OCI-LY3 (cell line): Measurements from ENCODE around the gene RSAD2.

Experiments used
- H2AFZ ChIP-seq: fragments of 200-600, 300-600 bp; shearing (Covaris generic); 2 replicates; pipeline ENCODE4 v1.6.0; 2014; ENCODE audit warnings: antibody characterized with exemption, low read depth, low read length
- H3K27ac ChIP-seq: fragments of 200-600, 300-600 bp; sonication (generic); 2 replicates; pipeline ENCODE4 v1.5.1; 2014; ENCODE audit warnings: mild to moderate bottlenecking, low read length, moderate library complexity, mixed read lengths
- H3K27me3 ChIP-seq: fragments of 200-600, 300-600 bp; sonication (generic); 2 replicates; pipeline ENCODE4 v1.6.1; 2014; ENCODE audit warnings: low read depth, low read length, mixed read lengths
- H3K36me3 ChIP-seq: fragments of 200-600, 300-600 bp; sonication (generic); replicated peaks from 2 replicates; pipeline ENCODE3; 2014; ENCODE audit warnings: low read depth, low read length, mixed read lengths
- H3K4me1 ChIP-seq: fragments of 300-600, 200-600 bp; sonication (generic); 2 replicates; pipeline ENCODE4 v1.6.1; 2014; ENCODE audit warnings: low read length, mixed read lengths
- H3K4me2 ChIP-seq: fragments of 200-600, 300-600 bp; sonication (generic); 2 replicates; pipeline ENCODE4 v1.6.1; 2014; ENCODE audit warnings: low read length, mixed read lengths
- H3K4me3 ChIP-seq: fragments of 300-600, 200-600 bp; sonication (generic); 2 replicates; pipeline ENCODE4 v1.5.1; 2014; ENCODE audit warnings: antibody characterized with exemption, mild to moderate bottlenecking, low read length, moderate library complexity
- H3K79me2 ChIP-seq: fragments of 300-600, 200-600 bp; shearing (Covaris generic); 2 replicates; pipeline ENCODE4 v1.6.1; 2014; ENCODE audit warnings: mild to moderate bottlenecking, low read length, mixed read lengths
- H3K9ac ChIP-seq: fragments of 300-600, 200-600 bp; shearing (Covaris generic); 2 replicates; pipeline ENCODE4 v1.6.0; 2014; ENCODE audit warnings: mild to moderate bottlenecking, low read length, moderate library complexity
- H3K9me3 ChIP-seq: fragments of 200-600, 300-600 bp; shearing (Covaris generic); 2 replicates; pipeline ENCODE4 v1.6.1; 2014; ENCODE audit warnings: low read length, mixed read lengths; ENCODE audit not compliant: insufficient read depth
- H4K20me1 ChIP-seq: fragments of 200-600, 300-600 bp; sonication (generic); 2 replicates; pipeline ENCODE4 v1.6.1; 2016; ENCODE audit warnings: low read length, mixed read lengths; ENCODE audit not compliant: insufficient read depth
- CTCF ChIP-seq: fragments of 200-600, 300-600 bp; sonication (generic); IDR thresholded peaks from 2 replicates; pipeline ENCODE4 v1.5.1; 2014; ENCODE audit warnings: antibody characterized with exemption, low read length, low read depth
- EZH2phosphoT487 ChIP-seq: fragments of 200-600 bp; shearing (Covaris generic); IDR thresholded peaks from 2 replicates; pipeline ENCODE4 v1.6.1; 2018; ENCODE audit warnings: antibody characterized with exemption, mixed run types, low read depth

RSAD2 gene

DNA sequence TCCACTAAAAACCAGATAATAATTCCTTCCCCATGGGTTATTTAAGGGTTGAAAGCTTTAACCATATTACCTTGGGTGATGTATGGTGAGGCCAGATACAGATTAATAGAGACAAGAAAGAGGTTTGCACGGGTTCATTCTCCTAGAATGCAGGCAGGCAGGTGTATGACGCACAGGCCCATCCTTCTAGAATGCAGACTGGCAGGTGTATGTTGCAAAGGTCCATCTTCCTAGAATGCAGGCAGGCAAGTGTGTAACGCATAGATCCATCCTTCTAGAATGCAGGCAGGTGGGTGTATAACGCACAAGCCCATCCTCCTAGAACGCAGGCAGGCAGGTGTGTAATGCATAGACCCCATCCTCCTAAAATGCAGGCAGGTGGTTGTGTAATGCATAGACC is 3.9 kb downstream of the RSAD2 start:
- Histone ChIP-seq H3K79me2 (no peaks in the 10 kb centered on the region), H2AFZ (no peak overlapping the region), H3K9me3 (no peaks in the 10 kb centered on the region), H3K36me3 (no peaks in the 10 kb centered on the region), H3K4me3 (no peak overlapping the region), H3K4me2 (no peak overlapping the region), H3K27ac (no peak overlapping the region), H4K20me1 (no peaks in the 10 kb centered on the region), H3K9ac (no peak overlapping the region), H3K27me3 (peaks cover 5% of the 10 kb centered on the region; the same call in 1 of the 2 replicates), H3K4me1 (peaks cover 15% of the 10 kb centered on the region)
- no peak for TF ChIP-seq EZH2phosphoT487
- no peak for TF ChIP-seq CTCF

DNA sequence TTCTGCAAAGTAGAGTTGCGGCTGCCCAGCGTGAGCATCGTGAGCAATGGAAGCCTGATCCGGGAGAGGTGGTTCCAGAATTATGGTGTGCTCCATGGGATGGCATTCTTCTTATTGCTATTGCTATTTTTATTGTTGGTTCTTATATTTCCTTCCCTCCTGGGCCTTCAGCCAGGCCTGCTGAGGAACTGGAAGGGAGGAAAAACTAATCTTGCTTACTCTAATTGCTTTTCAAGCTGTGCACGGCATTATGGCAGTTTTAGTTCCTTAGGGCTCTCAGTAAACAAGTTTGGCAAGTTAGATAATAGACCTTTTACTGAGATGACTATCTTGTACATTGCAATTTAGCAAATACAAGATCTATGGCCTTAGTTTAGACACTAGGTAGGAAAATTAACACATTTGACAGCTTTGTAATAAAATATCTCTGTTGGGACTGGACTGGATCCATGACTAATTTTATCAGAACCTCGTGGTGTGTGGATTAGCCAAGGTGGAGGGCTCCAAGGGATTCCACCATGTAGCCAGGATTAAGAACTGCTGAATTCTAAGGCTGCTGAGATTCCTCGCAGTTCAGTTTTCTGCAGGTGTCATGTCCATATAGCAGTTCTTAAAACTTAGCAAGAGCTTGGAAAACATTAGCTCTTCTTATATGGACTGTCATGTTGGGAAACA is 6.0 kb downstream of the RSAD2 start:
- Histone ChIP-seq H3K36me3 (no peaks in the 10 kb centered on the region), H3K9me3 (no peaks in the 10 kb centered on the region), H3K9ac (no peak overlapping the region), H3K4me1 (no peaks in the 10 kb centered on the region), H2AFZ (no peak overlapping the region), H3K27ac (no peak overlapping the region), H3K27me3 (peaks cover 5% of the 10 kb centered on the region; the same call in 1 of the 2 replicates), H3K79me2 (no peaks in the 10 kb centered on the region), H3K4me3 (no peak overlapping the region), H3K4me2 (no peak overlapping the region), H4K20me1 (no peaks in the 10 kb centered on the region)
- no peak for TF ChIP-seq CTCF
- no peak for TF ChIP-seq EZH2phosphoT487

DNA sequence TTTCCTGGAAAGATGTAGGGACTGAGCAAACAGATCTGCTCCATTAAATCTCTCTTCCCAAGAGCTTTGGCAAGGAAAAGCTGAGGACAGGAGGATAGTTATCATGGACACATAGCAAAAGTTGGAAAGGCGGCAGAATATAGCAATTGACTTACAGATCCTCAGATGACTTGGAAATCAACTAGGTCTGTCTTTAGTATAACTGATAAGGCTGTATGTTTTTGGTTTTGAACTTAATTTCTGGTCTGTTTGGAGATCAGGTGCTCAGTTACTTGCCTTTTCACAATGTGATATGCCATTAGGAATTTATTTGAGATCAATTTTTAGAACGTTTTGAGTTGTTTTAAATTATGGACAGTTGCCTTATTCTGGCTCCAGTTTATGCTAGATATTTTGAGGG is 8.0 kb downstream of the RSAD2 start:
- Histone ChIP-seq H3K9me3 (no peaks in the 10 kb centered on the region), H2AFZ (no peak overlapping the region), H3K27ac (no peak overlapping the region), H3K9ac (no peak overlapping the region), H4K20me1 (no peaks in the 10 kb centered on the region), H3K27me3 (no peaks in the 10 kb centered on the region; the same call in 1 of the 2 replicates), H3K36me3 (no peaks in the 10 kb centered on the region), H3K4me2 (no peak overlapping the region), H3K4me3 (no peak overlapping the region), H3K79me2 (no peaks in the 10 kb centered on the region), H3K4me1 (no peaks in the 10 kb centered on the region)
- TF ChIP-seq CTCF (no peak), EZH2phosphoT487 (no peak)

GRCh38 chr2:6885968-6886367 is 8.4 kb downstream of the RSAD2 start:
- Histone ChIP-seq H3K4me1 (no peaks in the 10 kb centered on the region), H3K9ac (no peak overlapping the region), H3K27me3 (no peaks in the 10 kb centered on the region; the same call in 1 of the 2 replicates), H3K4me2 (no peak overlapping the region), H3K4me3 (no peak overlapping the region), H3K36me3 (no peaks in the 10 kb centered on the region), H4K20me1 (no peaks in the 10 kb centered on the region), H3K79me2 (no peaks in the 10 kb centered on the region), H3K9me3 (no peaks in the 10 kb centered on the region), H2AFZ (no peak overlapping the region), H3K27ac (no peak overlapping the region)
- TF ChIP-seq EZH2phosphoT487 (no peak), CTCF (no peak)
